HG03159 (cell line): ENCODE measurements around the gene PGS1.
"Not testable (repeated sequence)": the region's sequence is repeated elsewhere in the genome, so short reads cannot be mapped to it uniquely, and the experiment has no call there.

Experiments used
- ATAC-seq: cut with Tn5 transposase; IDR thresholded peaks from one replicate; pipeline ENCODE4 v1.9.1; 2021; ENCODE audit warnings: mild to moderate bottlenecking, moderate library complexity; ENCODE audit not compliant: unreplicated experiment

Gene PGS1

DNA sequence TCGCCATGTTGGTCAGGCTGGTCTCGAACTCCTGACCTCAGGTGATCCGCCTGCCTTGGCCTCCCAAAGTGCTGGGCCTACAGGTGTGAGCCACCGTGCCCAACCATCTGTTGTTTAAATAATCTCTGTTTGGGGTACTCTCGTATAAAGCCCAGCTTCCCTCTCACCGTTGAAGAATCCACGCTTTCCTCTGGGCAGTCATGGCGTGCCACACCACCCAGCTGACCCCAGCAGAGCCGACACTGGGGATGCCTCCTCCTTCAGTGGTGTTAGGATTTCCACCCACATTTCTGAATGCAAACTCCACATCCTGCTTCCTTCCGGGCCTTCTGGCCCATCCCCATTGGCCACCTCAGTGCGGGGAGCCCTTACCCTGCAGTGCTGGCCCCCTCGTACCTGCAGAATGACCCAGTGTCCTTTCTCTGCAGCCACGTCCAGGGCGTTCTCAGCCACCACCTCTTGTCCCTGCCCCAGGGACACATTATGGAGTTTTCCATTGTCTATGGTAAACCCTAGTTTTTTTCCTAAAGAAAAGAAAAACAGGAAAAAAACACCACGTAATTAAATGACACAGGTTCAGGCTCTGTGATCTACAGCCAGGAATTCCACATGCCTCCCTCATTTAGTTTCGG lies 60.4 kb downstream of the PGS1 start:
- no peak for ATAC-seq

DNA sequence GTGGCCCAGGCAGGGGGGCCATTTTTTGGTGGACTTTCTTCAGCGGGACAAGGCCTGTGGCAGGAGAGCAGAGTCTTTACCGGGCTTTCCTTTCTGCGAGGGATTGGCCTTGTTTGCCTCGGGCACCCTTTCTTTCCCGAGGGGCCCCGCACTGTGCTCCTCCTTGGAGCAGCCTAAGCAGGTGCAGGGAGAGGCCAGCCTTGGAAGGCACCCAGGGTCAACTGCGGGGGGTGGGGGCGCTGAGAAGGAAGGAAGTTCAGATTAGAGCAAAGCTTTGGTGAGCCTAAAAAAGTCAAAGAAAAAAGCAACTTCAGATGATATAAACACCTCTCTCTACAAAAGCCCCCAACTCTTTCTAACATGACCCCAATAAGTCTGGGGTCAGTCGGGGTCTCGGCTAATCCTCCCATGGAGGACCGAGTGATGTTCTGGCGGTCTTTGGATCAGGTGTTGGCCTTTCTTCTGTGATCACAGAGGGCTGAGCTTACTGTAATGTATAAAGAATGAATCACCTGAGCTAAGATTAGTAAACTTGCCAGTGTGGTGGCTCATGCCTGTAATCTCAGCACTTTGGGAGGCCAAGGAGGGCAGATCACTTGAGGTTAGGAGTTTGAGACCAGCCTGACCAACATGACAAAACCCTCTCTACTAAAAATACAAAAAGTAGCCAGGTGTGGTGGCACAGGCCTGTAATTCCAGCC lies 63.0 kb downstream of the PGS1 start:
- ATAC-seq = no peak

DNA sequence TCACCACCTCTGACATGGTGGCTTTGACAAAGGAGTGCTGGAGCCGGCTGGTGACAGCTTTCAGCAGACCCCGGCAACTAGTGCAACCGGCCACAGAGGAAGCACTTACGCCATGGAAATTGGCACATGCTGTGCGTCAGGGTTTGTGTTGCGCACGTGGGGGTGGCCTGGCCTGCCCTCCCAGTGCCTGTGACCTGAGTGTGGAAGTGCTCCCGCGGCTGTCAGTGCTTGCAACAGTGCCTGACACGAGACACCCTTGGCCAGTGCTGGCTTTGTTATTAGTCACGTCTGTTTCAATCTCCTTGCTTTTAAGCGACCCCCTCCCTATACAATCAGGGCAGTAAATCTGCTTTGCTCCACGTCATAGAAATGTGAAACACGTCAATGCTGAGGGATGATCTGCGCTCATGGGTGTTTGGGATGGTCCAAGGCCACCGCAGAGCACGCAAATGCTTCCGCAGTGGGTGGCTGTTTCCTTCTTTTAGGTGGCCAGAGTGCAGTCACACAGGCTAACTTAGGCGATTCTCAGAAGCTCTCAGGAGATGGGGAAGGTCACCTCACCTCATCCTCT lies 64.3 kb downstream of the PGS1 start:
- ATAC-seq = no peak

DNA sequence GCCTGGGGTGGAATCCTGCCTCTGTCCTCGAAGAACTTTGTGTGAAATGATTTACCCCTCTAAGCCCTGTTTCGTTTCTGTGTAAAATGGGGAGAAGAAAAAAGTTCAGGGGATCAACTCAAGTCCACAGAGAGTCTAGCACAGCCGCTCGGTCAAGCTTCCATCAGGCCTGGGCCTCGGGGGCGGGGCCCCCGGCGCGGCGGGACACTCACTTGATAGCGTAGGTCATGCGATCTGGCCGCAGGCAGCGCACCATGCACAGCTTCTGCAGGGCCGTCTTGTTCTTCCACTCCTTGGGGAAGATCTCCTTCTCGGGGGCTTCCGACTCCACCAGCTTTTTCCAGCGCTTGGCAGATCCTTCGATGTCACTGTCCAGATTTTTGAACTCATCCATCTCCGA lies 65.9 kb downstream of the PGS1 start:
- no peak for ATAC-seq

DNA sequence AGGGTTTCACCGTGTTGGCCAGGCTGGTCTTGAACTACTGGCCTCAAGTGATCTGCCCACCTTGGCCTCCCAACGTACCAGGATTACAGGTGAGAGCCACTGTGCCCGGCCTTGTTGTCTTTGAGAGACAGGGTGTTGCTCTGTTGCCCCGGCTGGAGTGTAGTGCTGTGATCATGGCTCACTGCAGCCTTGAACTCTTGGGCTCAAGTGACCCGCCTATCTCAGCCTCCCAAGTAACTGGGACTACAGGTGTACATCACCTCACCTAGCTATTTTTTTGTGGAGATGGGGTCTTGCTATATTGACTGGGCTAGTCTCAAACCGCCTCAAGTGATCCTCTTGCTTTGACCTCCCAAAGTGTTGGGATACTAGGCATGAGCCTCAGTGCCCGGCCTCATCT lies 68.4 kb downstream of the PGS1 start:
- ATAC-seq = no peak

DNA sequence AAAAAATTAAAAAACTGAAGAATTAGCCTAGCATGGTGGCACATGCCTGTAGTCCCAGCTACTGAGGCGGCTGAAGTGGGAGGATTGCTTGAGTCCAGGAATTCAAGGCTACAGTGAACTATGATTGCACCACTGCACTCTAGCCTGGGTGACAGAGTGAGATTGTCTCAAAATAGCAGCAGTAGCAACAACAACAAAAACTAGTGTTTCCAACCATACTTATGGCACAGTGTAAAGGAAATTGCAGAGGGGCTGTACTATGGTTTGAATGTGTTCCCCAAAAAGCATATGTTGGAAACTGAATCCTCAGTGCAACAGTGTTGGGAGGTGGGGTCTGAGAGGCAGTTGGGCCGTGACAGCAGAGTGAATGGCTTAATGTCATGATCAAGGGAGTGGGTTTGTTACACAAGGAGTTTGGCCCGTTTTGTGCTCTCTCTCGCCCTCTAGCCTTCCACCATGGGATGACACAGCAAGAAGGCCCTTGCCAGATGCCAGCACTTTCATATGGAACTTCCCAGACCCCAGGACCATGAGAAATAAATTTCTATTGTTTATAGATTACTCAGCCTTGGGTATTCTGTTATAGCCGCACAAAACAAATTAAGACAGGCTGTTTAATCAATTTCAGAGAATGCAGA lies 70.0 kb downstream of the PGS1 start:
- ATAC-seq = no peak

DNA sequence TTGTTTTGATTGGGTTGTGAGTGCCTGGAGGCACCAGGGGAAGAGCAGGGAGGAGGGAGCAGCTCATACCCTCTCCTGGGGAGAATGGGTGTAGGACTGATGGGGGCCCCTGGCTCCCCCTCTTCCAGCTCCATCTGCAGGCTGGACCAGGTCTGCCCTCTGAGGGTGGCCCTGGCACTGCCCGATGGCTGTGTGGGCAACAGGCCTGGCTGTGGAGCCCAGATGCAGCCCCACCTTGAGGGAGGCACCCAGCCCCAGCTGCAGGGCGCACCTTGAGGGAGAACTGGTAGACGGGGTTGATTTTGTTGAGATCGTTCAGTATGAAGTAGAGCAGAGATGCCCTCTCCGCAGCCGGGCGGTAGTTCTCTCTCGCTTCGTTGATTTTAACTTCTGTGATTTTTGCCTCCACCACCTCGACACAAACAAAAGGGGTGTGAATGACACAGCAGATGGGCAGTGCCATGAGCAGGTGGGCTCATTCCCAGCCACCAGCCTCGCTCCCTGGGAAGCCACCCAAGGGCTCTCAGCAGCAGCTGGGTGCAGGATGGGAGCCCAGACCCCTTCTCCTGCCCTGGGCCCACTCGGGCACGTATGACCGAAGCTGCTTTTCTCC lies 71.6 kb downstream of the PGS1 start:
- no peak for ATAC-seq

DNA sequence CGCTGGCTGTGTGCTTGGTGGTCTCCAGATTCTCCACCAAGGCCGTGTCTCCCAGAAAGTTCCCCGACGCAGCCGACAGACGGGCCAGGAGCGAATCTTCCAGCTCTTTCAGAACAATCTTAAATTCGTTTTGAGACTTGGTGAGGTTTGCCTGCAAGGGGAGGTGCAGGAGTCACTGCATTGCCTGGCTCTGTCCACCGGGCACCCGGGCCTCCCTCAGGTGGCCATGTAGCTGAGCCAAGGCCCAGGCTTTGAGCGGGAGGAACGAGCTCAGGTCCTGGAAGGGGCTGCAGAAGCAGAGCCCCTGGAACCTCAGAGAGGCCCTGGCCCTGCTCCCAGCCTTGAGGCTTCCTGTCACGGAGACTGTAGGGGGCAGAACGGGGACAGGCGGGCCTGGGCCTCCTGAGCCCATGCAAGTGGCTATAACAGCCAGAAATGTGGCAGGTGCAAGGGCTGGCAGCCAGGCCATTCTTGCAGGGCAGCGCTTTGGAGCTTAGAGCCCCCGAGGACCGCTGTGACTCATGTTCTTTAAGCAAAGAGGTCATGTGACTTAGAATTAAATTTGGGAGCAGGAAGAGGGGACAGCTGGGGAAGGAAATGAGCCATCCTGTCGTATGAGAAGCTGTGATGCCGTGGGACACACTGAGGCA lies 72.4 kb downstream of the PGS1 start:
- no peak for ATAC-seq

DNA sequence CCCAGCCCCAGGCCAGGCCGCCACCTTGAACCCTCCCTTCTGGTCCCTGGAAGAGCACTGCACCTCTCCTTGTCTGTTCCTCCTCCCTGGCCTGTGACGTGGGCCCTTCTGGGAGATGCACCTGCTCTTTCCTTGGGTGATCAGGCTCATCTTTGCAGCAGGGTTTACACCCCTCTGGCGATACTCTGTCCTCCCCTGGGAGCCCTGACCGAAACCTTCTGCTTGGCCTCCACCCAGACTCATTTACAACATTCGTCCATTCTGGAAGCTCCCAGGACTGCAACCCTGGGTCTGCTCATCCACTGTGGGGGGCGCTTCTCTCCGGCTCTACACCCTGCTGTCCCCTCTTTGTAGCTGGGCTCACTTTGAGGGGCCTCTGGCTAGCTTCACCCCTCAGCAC lies 73.3 kb downstream of the PGS1 start:
- no peak for ATAC-seq

DNA sequence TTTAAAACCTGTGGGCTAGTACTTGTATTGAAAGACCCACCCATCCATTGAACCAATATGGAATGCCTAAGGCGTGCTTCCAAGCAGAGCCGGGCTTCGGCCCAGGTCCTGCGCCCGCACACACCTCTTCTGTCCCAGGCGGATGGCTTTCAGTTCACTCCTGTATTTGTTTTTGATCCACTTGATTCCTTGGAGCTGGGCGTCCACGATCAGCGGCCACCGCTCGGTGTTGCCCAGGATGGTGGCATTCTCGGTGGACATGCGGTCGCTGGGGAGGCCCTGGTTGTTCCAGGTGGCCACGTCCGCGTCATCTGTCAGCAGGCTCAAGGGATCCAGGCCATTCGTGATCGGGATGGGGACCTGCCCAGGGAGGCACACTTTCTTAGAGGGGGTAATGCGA lies 75.9 kb downstream of the PGS1 start:
- ATAC-seq = no peak

DNA sequence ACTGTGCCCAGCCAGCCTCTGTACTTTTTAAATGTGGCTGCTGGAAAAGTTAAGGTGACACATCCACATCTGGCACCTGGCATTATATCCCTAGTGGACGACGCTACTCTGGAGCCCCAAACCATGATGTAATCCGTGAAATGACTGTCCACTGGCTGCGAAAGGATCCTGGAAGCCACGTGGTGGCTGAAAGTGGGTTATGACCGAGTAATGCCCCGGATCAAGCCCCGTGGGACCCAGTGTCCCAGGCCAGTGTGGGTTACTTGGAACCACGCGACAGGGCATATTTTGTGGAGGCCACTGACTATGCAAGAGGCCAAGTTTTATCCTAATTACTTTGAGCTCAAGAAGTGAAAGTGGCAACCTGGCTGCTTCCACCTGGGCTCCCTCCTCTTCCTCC lies 79.6 kb downstream of the PGS1 start:
- no peak for ATAC-seq

DNA sequence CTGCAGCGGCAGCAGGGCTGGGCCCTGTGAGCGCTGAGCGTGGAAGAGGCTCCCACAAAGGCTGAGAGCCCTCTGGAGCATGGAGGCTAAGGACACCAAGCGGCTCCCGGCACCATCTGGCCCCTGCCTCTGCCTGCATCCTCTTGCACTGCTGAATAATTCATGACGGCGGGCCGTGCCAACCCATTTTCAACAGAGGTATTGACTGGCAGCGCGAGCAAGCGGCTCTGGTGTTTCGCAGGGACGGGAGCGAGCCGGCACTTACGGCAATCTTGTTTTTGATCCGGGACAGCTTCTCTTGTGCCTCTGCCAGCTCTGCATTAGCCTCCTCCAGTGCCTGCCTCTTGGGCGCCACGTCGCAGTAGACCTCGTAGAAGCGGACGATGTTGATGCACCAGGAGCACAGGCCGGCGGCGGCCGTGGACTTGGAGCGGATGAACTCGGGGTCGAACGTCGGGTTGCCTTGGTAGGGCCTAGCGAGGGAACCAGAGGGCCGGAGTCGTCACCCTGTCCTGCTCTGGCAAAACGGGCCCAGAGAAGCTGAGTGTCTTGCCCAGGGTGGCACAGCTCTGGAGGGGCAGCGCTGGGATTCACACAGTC lies 80.4 kb downstream of the PGS1 start:
- ATAC-seq = no peak

DNA sequence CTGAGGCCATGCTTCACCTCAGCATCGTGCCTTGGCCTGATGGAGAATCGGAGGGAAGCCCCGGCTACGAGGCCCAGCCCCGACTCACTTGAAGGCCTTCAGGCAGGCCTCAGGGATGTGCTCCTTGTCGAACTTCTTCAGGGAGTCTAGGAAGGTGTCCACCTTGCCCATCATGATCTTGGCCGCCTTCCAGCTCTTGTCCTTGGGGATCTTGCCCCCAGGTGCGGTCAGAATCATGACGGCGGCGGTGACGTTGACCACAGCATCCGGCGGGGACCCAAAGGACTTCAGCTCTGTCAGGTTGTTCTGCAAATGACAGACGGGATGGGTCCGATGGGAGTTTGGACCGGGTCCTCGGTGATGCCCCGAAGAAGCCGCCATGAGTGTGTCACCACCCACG lies 81.2 kb downstream of the PGS1 start:
- no peak for ATAC-seq

DNA sequence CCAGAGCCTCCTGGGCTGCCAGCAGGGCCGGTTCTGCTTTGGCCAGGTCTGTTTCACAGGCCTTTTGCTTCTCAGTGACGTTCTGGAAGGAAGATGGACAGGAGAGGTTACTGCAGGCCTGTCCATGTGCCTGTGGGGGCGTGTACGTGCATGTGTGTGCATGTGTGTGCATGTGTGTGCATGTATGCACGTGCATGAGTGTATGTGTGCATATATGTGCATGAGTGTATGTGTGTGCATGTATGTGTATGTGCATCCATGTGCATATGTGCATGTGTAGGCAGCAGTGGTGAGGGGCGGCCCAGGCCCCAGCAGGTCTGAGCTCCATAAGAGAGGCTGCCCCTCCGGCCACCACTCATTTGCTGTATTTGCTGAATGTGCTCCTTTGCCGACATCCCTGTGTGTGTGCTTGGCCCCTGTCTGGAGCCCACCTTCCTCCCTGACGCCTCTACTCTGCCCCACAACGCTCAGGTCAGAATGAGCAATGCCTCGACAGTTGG lies 81.8 kb downstream of the PGS1 start:
- ATAC-seq = no peak

DNA sequence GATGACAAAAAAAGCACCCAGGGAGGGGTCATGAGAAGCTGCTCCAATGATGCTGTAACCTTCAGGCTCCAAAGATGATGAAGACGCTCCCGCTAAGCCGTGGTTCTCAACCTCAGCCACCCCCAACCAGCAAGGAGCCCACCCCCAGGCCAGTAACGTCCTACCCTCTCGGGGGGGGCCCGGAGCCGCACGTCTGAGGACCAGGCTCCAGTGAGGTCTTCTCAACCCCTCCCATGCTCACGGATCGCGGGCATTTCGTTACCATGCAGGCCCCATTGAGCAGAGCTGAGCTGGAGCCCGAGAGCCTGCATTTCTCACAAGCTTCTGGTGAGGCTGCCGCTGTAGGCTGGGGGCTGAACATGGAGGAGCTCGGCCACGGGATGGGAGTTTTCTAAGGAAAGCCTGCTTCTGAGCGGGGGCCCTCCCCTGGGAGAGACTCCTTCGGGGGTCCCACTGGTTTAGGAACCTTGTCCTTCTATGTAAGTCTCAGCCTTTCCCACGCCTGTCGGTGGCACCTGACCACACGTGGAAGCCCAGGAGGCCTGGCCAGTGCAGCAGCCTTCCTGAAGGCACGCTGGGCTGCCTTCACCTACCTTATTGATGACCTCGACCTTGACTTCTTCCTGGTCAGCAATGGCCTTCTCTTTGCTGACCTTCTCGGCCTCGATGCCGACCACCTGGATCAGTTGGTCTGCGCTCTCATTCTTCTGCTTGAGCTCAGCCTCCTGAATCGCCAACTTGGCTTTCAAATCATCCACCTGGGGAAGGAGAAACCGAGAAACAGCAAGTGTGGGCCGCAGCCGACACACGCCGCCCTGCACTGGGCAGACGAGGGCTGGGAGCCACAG lies 82.7 kb downstream of the PGS1 start:
- ATAC-seq = no peak

DNA sequence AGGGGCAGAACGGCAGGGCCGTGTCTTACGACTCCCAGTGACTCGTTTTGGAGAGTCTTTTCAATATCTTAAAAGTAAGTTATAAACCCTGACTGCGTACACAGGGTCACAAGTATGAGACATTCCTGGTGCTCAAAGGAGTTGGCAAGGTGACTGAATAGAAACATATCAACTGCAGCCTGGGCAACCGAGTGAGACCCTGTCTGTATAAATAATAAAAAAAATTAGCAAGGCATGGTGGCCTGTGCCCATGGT lies 83.3 kb downstream of the PGS1 start:
- no peak for ATAC-seq

DNA sequence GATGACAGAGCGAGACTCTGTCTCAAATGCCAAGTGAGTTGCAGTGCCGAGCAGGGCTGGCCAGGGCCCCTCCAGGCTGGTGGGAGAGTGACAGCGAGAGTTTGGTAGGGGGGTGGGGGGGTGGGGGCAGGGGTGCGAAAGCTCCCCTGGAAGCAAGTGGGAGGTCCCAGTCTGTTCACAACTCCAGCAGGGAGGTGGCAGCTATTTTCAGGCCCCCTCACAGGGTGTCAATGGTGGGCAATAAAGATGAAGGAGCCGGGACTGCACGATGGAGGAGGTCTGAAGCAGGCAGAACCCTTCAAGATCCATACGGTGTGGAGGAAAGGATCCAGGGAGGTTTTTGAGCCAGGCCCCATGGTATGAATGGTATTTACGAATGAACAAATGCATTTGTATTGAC lies 83.7 kb downstream of the PGS1 start:
- ATAC-seq = no peak

DNA sequence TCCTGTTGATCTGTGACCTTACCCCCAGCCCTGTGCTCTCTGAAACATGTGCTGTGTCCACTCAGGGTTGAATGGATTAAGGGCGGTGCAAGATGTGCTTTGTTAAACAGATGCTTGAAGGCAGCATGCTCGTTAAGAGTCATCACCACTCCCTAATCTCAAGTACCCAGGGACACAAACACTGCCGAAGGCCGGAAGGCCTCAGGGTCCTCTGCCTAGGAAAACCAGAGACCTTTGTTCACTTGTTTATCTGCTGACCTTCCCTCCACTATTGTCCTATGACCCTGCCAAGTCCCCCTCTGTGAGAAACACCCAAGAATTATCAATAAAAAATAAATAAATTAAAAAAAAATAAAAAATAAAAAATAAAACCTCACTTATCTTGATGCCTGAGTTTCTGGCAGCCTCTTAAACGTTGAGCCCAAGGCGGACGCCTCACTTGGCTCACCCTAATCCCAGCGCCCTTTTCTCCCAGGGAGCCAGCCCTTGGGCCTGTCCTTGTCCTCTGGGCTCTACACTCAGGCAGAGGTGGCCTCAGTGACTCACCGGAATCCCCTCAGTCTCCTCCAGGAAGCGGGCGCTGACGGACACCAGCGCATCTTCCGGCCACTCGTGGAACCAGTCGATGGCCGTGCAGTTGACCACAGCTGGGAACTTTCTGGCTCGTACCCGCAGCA lies 87.8 kb downstream of the PGS1 start:
- not testable (repeated sequence) for ATAC-seq
